Measurements from ENCODE around the gene ZBTB44.

- TF ChIP-seq CTCF (conservative IDR thresholded peaks at IDR 0.05 in 1 of 2, IDR thresholded peaks at IDR 0.05 in 1 of 2; ENCODE audit: low read depth in 1 of 2, low read length in 2 of 2) = no peak
- no peak for TF ChIP-seq EZH2 (IDR thresholded peaks at IDR 0.05; ENCODE audit: low read length, missing control alignments)
These were observed 43.7 kb upstream of the ZBTB44 start for GRCh38 chr11:130358398-130358797.

Data from fibroblast of lung (primary cell).